Fibroblast of lung (primary cell): Measurements from ENCODE around the gene PPP1R2.

Experiments used
- EZH2 ChIP-seq: IDR thresholded peaks from 2 replicates; pipeline ENCODE4 v1.5.1; 2012; ENCODE audit warnings: low read length, control low read depth, mild to moderate bottlenecking; ENCODE audit errors: missing control alignments
- TF ChIP-seq, protein P1 (sequence below), 2 donors: IDR thresholded peaks in 1 of 2; conservative IDR thresholded peaks in 1 of 2; 1 replicate in 1 of 2; 2 replicates in 1 of 2; pipeline ENCODE4 v1.5.1; 2011 to 2012; ENCODE audit warnings: low read length in 2 of 2, control low read depth in 1 of 2, inconsistent platforms in 1 of 2, low read depth in 1 of 2, mild to moderate bottlenecking in 1 of 2

DNA sequence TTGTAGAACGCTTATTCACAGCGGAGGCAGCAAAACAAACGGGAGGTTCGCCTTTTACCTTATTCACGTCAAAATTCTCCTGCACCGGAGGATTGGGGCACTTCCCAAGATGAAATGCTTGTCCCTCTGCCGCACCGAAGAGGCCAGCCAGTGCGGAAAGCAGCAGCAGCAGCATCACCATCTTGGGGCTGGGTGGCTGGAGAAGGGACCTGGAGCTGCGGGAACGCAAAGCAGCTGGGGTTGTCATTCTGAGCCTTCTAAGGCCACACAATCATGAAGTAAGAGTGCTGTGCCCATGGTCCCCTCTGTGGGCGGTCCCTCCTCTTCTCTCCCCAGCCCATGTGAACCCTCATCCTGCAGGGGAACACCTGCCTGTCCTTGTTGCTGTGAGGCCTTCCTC is 36.2 kb upstream of the PPP1R2 start:
- TF ChIP-seq, protein P1, sequence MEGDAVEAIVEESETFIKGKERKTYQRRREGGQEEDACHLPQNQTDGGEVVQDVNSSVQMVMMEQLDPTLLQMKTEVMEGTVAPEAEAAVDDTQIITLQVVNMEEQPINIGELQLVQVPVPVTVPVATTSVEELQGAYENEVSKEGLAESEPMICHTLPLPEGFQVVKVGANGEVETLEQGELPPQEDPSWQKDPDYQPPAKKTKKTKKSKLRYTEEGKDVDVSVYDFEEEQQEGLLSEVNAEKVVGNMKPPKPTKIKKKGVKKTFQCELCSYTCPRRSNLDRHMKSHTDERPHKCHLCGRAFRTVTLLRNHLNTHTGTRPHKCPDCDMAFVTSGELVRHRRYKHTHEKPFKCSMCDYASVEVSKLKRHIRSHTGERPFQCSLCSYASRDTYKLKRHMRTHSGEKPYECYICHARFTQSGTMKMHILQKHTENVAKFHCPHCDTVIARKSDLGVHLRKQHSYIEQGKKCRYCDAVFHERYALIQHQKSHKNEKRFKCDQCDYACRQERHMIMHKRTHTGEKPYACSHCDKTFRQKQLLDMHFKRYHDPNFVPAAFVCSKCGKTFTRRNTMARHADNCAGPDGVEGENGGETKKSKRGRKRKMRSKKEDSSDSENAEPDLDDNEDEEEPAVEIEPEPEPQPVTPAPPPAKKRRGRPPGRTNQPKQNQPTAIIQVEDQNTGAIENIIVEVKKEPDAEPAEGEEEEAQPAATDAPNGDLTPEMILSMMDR (conservative IDR thresholded peaks at IDR 0.05 in 1 of 2, IDR thresholded peaks at IDR 0.05 in 1 of 2; ENCODE audit: low read depth in 1 of 2, low read length in 2 of 2), result no peak
- TF ChIP-seq EZH2, result no peak
